ENCODE results near the gene LEFTY1. TPM values are rescaled to one million over a fixed set of nuclear protein-coding genes. Genes with fewer than 3 reads are reported as not detected.

The LEFTY1 gene
- total RNA-seq, 4 donors from 2014 or later: 1.5 to 15.6 (median 5.6) TPM

GRCh38 chr1:225853441-225853840, 35.5 kb downstream of the LEFTY1 start:
- H3K4me1 ChIP-seq: peaks cover 0 to 21% (median 15%) of the 10 kb centered on the region in 4 donors
- TF ChIP-seq POLR2A (IDR thresholded peaks at IDR 0.05) (no peak), CTCF (IDR thresholded peaks at IDR 0.05) (no peak)
- peaks cover 0 to 49% (median 0%) of the 10 kb centered on the region in 3 donors for H3K36me3 ChIP-seq
- no peak for DNase-seq
- no peaks in the 10 kb centered on the region for H3K27me3 ChIP-seq
- H3K27ac ChIP-seq: no peak overlapping the region
- H3K4me3 ChIP-seq: no peak overlapping the region
- H3K9me3 ChIP-seq: no peaks in the 10 kb centered on the region

- H3K27me3 ChIP-seq: no peaks in the 10 kb centered on the region
- peak overlapping the region in 1 of 4 donors; percentile 36 for H3K27ac ChIP-seq
- DNase-seq: no peak
- peaks cover 0 to 27% (median 22%) of the 10 kb centered on the region in 4 donors for H3K4me1 ChIP-seq
- H3K4me3 ChIP-seq: no peak overlapping the region
- TF ChIP-seq CTCF (IDR thresholded peaks at IDR 0.05): no peak
- TF ChIP-seq POLR2A (IDR thresholded peaks at IDR 0.05): no peak
- H3K9me3 ChIP-seq: no peaks in the 10 kb centered on the region
- H3K36me3 ChIP-seq: peaks cover 0 to 44% (median 0%) of the 10 kb centered on the region in 3 donors
Measured at GRCh38 chr1:225852413-225853124, 36.4 kb downstream of the LEFTY1 start.

GRCh38 chr1:225851805-225852204, 37.1 kb downstream of the LEFTY1 start:
- H3K27me3 ChIP-seq: no peaks in the 10 kb centered on the region
- H3K9me3 ChIP-seq: no peaks in the 10 kb centered on the region
- peak in 1 of 3 donors; percentile 59 for DNase-seq
- peaks cover 0 to 34% (median 25%) of the 10 kb centered on the region in 4 donors for H3K4me1 ChIP-seq
- no peak for TF ChIP-seq POLR2A (IDR thresholded peaks at IDR 0.05)
- no peak for TF ChIP-seq CTCF (IDR thresholded peaks at IDR 0.05)
- H3K36me3 ChIP-seq: peaks cover 0 to 42% (median 0%) of the 10 kb centered on the region in 3 donors
- no peak overlapping the region for H3K4me3 ChIP-seq
- H3K27ac ChIP-seq: peak overlapping the region in 1 of 4 donors; percentile 36

- Histone ChIP-seq H3K9me3 (no peaks in the 10 kb centered on the region), H3K27me3 (no peaks in the 10 kb centered on the region), H3K4me3 (no peak overlapping the region), H3K27ac (peak overlapping the region in 1 of 4 donors; percentile 78), H3K36me3 (peaks cover 0 to 46% (median 0%) of the 10 kb centered on the region in 3 donors), H3K4me1 (peaks cover 0 to 34% (median 25%) of the 10 kb centered on the region in 4 donors)
- DNase-seq: no peak
- no peak for TF ChIP-seq POLR2A (IDR thresholded peaks at IDR 0.05)
- no peak for TF ChIP-seq CTCF (IDR thresholded peaks at IDR 0.05)
Measured at GRCh38 chr1:225850370-225850769, 38.6 kb downstream of the LEFTY1 start.

- H3K27ac ChIP-seq: peak overlapping the region in 2 of 4 donors; percentile 62 to 78
- H3K4me1 ChIP-seq: peaks cover 0 to 34% (median 25%) of the 10 kb centered on the region in 4 donors
- no peaks in the 10 kb centered on the region for H3K9me3 ChIP-seq
- no peak overlapping the region for H3K4me3 ChIP-seq
- DNase-seq: peak in 2 of 3 donors; percentile 74 to 79
- peaks cover 0 to 45% (median 0%) of the 10 kb centered on the region in 3 donors for H3K36me3 ChIP-seq
- no peaks in the 10 kb centered on the region for H3K27me3 ChIP-seq
- no peak for TF ChIP-seq CTCF (IDR thresholded peaks at IDR 0.05)
- no peak for TF ChIP-seq POLR2A (IDR thresholded peaks at IDR 0.05)
Measured at GRCh38 chr1:225849925-225850324, 39.0 kb downstream of the LEFTY1 start.

All from Peyer's patch (tissue), 4 donors.